Measurements from ENCODE around the gene RIMBP2.
"Not testable (repeated sequence)": the region's sequence is repeated elsewhere in the genome, so short reads cannot be mapped to it uniquely, and the experiment has no call there.

RIMBP2 gene

GRCh38 chr12:130715998-130716968, at the start of gene RIMBP2:
Gene RIMBP2, minus strand, starts transcription at chr12:130716299. Its CDS starts 237,286 bp downstream, at chr12:130479013.
- DNase-seq (no peak), ATAC-seq (no peak)
- H3K27me3 Mint-ChIP-seq = peaks cover 56% of the 10 kb centered on the region
- H3K27ac Mint-ChIP-seq = no peak within 1 kb of the TSS
- no peak within 1 kb of the TSS for H3K4me3 Mint-ChIP-seq
- H3K36me3 Mint-ChIP-seq (ENCODE audit: low read depth) = no peaks in the 10 kb centered on the region
- H3K4me1 Mint-ChIP-seq = peaks cover 5% of the 10 kb centered on the region
- peaks cover 3% of the 10 kb centered on the region for H3K9me3 Mint-ChIP-seq

GRCh38 chr12:130765186-130765659, 49.1 kb upstream of the RIMBP2 start:
- H3K4me3 Mint-ChIP-seq = no peak overlapping the region
- H3K27ac Mint-ChIP-seq = no peak overlapping the region
- no peaks in the 10 kb centered on the region for H3K9me3 Mint-ChIP-seq
- H3K4me1 Mint-ChIP-seq = peaks cover 4% of the 10 kb centered on the region
- DNase-seq = no peak
- no peak for ATAC-seq
- no peaks in the 10 kb centered on the region for H3K36me3 Mint-ChIP-seq (ENCODE audit: low read depth)
- peaks cover 18% of the 10 kb centered on the region for H3K27me3 Mint-ChIP-seq

GRCh38 chr12:130764475-130765185, 48.5 kb upstream of the RIMBP2 start:
- no peaks in the 10 kb centered on the region for H3K36me3 Mint-ChIP-seq (ENCODE audit: low read depth)
- DNase-seq (peak; percentile 14), ATAC-seq (no peak)
- peaks cover 6% of the 10 kb centered on the region for H3K4me1 Mint-ChIP-seq
- H3K9me3 Mint-ChIP-seq = no peaks in the 10 kb centered on the region
- no peak overlapping the region for H3K4me3 Mint-ChIP-seq
- peaks cover 18% of the 10 kb centered on the region for H3K27me3 Mint-ChIP-seq
- H3K27ac Mint-ChIP-seq = no peak overlapping the region

GRCh38 chr12:130764073-130764472, 48.0 kb upstream of the RIMBP2 start:
- Mint-ChIP-seq H3K27me3 (peaks cover 18% of the 10 kb centered on the region), H3K4me3 (no peak overlapping the region), H3K36me3 (ENCODE audit: low read depth) (no peaks in the 10 kb centered on the region), H3K9me3 (no peaks in the 10 kb centered on the region), H3K27ac (no peak overlapping the region), H3K4me1 (peaks cover 6% of the 10 kb centered on the region)
- ATAC-seq = no peak
- no peak for DNase-seq

- H3K27me3 Mint-ChIP-seq = peaks cover 14% of the 10 kb centered on the region
- no peak for DNase-seq
- peaks cover 6% of the 10 kb centered on the region for H3K4me1 Mint-ChIP-seq
- peak overlapping the region; percentile 15 for H3K4me3 Mint-ChIP-seq
- no peak for ATAC-seq
- no peaks in the 10 kb centered on the region for H3K9me3 Mint-ChIP-seq
- no peaks in the 10 kb centered on the region for H3K36me3 Mint-ChIP-seq (ENCODE audit: low read depth)
- H3K27ac Mint-ChIP-seq = no peak overlapping the region
These were observed 46.2 kb upstream of the RIMBP2 start for GRCh38 chr12:130762319-130762675.

GRCh38 chr12:130761537-130762318, 45.6 kb upstream of the RIMBP2 start:
- ATAC-seq = peak; percentile 57
- Mint-ChIP-seq H3K27me3 (peaks cover 14% of the 10 kb centered on the region), H3K4me1 (peaks cover 6% of the 10 kb centered on the region), H3K4me3 (peak overlapping the region; percentile 15), H3K36me3 (ENCODE audit: low read depth) (no peaks in the 10 kb centered on the region), H3K27ac (no peak overlapping the region), H3K9me3 (no peaks in the 10 kb centered on the region)
- peak; percentile 68 for DNase-seq

- ATAC-seq (no peak), DNase-seq (no peak)
- Mint-ChIP-seq H3K36me3 (ENCODE audit: low read depth) (peaks cover 6% of the 10 kb centered on the region), H3K9me3 (peaks cover 12% of the 10 kb centered on the region), H3K27me3 (no peaks in the 10 kb centered on the region), H3K27ac (peak overlapping the region; percentile 79), H3K4me3 (no peak overlapping the region), H3K4me1 (peaks cover 5% of the 10 kb centered on the region)
These were observed 38.3 kb upstream of the RIMBP2 start for GRCh38 chr12:130754234-130754901.

GRCh38 chr12:130752692-130753230, 36.7 kb upstream of the RIMBP2 start:
- H3K27ac Mint-ChIP-seq = no peak overlapping the region
- peaks cover 6% of the 10 kb centered on the region for H3K36me3 Mint-ChIP-seq (ENCODE audit: low read depth)
- H3K27me3 Mint-ChIP-seq = peaks cover 5% of the 10 kb centered on the region
- peaks cover 8% of the 10 kb centered on the region for H3K4me1 Mint-ChIP-seq
- no peak overlapping the region for H3K4me3 Mint-ChIP-seq
- no peak for ATAC-seq
- H3K9me3 Mint-ChIP-seq = peaks cover 12% of the 10 kb centered on the region
- DNase-seq = no peak

- not testable (repeated sequence) for H3K27me3 Mint-ChIP-seq; H3K4me3 Mint-ChIP-seq; H3K4me1 Mint-ChIP-seq; ATAC-seq; H3K27ac Mint-ChIP-seq; H3K36me3 Mint-ChIP-seq (ENCODE audit: low read depth); DNase-seq
- H3K9me3 Mint-ChIP-seq = peaks cover 12% of the 10 kb centered on the region
These were observed 35.9 kb upstream of the RIMBP2 start for GRCh38 chr12:130752037-130752436.

GRCh38 chr12:130748786-130749185, 32.7 kb upstream of the RIMBP2 start:
- Mint-ChIP-seq H3K27ac (no peak overlapping the region), H3K4me1 (peaks cover 4% of the 10 kb centered on the region), H3K9me3 (no peaks in the 10 kb centered on the region), H3K4me3 (no peak overlapping the region), H3K36me3 (ENCODE audit: low read depth) (no peaks in the 10 kb centered on the region), H3K27me3 (peaks cover 11% of the 10 kb centered on the region)
- no peak for ATAC-seq
- no peak for DNase-seq

- Mint-ChIP-seq H3K4me1 (peaks cover 4% of the 10 kb centered on the region), H3K27me3 (peaks cover 11% of the 10 kb centered on the region), H3K27ac (no peak overlapping the region), H3K36me3 (ENCODE audit: low read depth) (no peaks in the 10 kb centered on the region), H3K4me3 (no peak overlapping the region), H3K9me3 (no peaks in the 10 kb centered on the region)
- DNase-seq (peak; percentile 84), ATAC-seq (peak; percentile 81)
These were observed 32.0 kb upstream of the RIMBP2 start for GRCh38 chr12:130747867-130748740.

GRCh38 chr12:130746546-130746945, 30.4 kb upstream of the RIMBP2 start:
- Mint-ChIP-seq H3K27ac (no peak overlapping the region), H3K4me3 (no peak overlapping the region), H3K36me3 (ENCODE audit: low read depth) (no peaks in the 10 kb centered on the region), H3K4me1 (peaks cover 4% of the 10 kb centered on the region), H3K27me3 (peaks cover 13% of the 10 kb centered on the region), H3K9me3 (no peaks in the 10 kb centered on the region)
- DNase-seq (no peak), ATAC-seq (no peak)

GRCh38 chr12:130745921-130746320, 29.8 kb upstream of the RIMBP2 start:
- Mint-ChIP-seq H3K4me1 (peaks cover 4% of the 10 kb centered on the region), H3K4me3 (no peak overlapping the region), H3K27me3 (peaks cover 16% of the 10 kb centered on the region), H3K9me3 (peaks cover 4% of the 10 kb centered on the region), H3K36me3 (ENCODE audit: low read depth) (no peaks in the 10 kb centered on the region), H3K27ac (no peak overlapping the region)
- ATAC-seq = no peak
- no peak for DNase-seq

All from activated naive CD8-positive, alpha-beta T cell treated with anti-CD3 and anti-CD28 coated beads, Interleukin-2, amount 50 U/mL, for 24 hours (primary cell).